D721Med (cell line): ENCODE data around the gene TXNDC11.

Experiments used
- DNase-seq: peaks from one replicate; pipeline ENCODE4 v3.0.0; 2011; ENCODE audit warnings: low spot score; ENCODE audit not compliant: insufficient read length
- FAIRE-seq: peaks from 2 replicates; lab custom pipeline; 2011; peaks lifted over from hg19 to GRCh38; lab: Jason Lieb, UNC
- CTCF ChIP-seq: IDR thresholded peaks from 2 replicates; pipeline ENCODE4 v1.5.1; 2012; ENCODE audit warnings: mild to moderate bottlenecking, control low read depth; ENCODE audit not compliant: insufficient read depth; ENCODE audit errors: missing control alignments

The TXNDC11 gene

DNA sequence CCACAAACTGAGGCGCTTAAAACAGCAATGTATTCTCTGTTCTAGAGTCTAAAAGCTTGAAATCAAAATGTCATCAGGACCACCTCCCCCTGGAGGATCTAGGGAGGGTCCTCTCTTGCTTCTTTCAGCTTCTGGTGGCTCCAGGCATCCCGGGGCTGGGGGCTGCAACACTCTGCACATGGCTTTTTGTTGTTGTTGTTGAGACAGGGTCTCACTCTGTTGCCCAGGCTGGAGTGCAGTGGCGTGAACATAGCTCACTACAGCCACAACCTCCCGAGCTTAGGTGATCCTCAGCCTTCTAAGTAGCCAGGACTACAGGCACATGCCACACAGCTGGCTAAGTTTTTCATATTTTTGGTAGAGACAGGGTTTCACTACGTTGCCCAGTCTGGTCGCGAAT, 111.4 kb downstream of the TXNDC11 start:
- DNase-seq, result no peak
- no peak for TF ChIP-seq CTCF
- no peak for FAIRE-seq

DNA sequence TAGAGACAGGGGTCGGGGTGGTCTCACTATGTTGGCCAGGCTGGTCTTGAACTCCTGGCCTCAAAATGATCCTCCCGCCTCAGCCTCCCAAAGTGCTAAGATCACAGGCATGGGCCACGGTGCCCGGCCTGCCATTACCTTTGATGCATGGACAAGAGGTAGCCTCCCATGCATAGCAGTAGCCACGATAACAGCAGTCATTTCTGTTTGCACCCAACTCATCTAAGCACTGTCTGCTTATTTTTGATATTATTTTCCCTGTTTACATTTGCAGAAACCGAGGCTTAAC, 111.9 kb downstream of the TXNDC11 start:
- no peak for DNase-seq
- no peak for TF ChIP-seq CTCF
- FAIRE-seq, result no peak

GRCh38 chr16:11630046-11630767, 112.5 kb downstream of the TXNDC11 start:
- FAIRE-seq (no peak), DNase-seq (no peak)
- TF ChIP-seq CTCF, result no peak
